ENCODE results near the gene DGUOK. TPM values are rescaled to one million over a fixed set of nuclear protein-coding genes. Genes with fewer than 3 reads are reported as not detected.
A peak's percentile ranks its signal among the peaks of the same experiment; 100 is the strongest.

The DGUOK gene
- total and polyA plus RNA-seq, 2 experiments from 2014 or later, result 50.9 to 116 TPM

DNA sequence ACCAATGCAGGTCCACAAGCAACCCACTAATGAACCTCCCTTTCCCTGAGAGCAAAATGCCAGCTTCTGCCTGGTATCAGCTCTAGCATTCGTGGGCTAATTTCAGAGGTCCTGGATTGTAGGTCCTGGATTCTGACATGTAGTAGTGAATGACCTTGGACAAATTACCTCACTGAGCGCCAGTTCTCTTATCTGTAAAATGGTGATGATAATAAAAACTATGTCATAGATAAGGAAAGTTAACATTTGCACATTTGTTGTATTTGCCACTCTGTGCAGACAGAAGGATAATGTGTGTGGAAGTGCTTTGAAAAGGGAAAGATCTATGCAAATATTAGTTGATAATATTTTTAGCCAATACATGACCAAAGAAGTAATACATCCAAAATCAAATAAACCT, 53.9 kb downstream of the DGUOK start:
- Histone ChIP-seq H3F3A (ENCODE audit: insufficient read depth) (peaks cover 30% of the 10 kb centered on the region), H4K20me1 (ENCODE audit: insufficient read depth) (no peaks in the 10 kb centered on the region), H3K4me2 (ENCODE audit: unreplicated experiment) (no peak overlapping the region), H2AFZ (no peak overlapping the region), H3K27ac (no peak overlapping the region), H3K4me1 (ENCODE audit: insufficient read depth) (peaks cover 31% of the 10 kb centered on the region), H3K79me2 (ENCODE audit: insufficient read depth) (no peaks in the 10 kb centered on the region), H3K9ac (no peak overlapping the region), H3K36me3 (ENCODE audit: low read depth) (no peaks in the 10 kb centered on the region), H3K27me3 (replicated peaks; ENCODE audit: insufficient read depth) (no peaks in the 10 kb centered on the region), H3K4me3 (peak overlapping the region; percentile 68), H3K9me3 (ENCODE audit: low read depth) (no peaks in the 10 kb centered on the region), H3K9me2 (ENCODE audit: insufficient read depth) (no peaks in the 10 kb centered on the region)
- TF ChIP-seq EZH2 (IDR thresholded peaks at IDR 0.05; ENCODE audit: insufficient read depth, poor library complexity, severe bottlenecking), result no peak
- in situ Hi-C loops (cut with MboI), result no loop called here
- 93 to 98% methylated on average over 2 of the region's 2 CpGs for WGBS, 2 experiments (ENCODE audit: low coverage in 1 of 2, low lambda C conversion rate in 2 of 2, missing lambda C conversion rate in 2 of 2)
- DNase-seq, result no peak

DNA sequence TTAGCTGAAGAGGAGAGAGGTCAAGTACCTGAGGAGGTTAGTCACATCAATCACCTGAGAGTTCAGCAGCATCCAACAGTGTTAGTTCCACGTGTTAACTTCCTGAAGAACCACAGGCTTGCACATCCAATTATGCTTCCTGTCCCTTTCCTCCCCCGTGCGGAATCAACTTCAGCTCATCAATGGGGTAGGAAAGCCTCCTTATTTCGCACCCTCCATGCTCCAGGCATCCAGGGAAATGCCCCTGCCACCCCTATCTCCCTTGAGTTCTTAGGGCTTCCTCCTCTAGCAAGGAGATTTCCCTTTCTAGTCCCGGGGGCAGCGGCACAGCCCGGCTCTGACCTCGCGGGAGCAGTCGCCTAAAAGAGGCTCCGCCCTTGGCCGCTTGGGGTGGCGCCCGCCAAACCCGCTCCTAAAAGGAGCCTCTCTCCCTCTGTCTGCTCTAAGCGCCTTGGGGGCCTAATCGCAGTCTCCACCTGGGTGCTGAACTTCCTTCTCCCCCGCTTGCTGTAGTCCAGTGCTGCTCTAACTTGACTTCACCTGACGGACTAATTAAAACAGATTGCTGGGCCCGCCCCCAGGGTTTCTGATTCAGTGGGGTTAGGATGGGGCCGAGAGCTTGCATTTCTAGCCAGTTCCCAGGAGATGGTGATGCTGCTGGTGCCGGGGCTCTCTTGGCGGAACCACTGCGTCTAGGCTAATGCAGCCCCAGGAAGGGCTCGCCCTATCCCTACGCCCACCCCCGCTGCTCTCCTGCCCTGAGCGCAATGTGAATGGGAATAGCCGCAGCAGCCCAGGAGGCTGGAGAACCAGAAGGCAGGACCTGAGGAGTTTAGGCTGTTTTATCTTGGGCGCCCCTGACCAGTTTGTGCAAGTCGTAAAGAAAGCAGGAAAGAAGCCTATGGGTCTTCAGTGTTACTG, 54.7 kb downstream of the DGUOK start:
- Histone ChIP-seq H3K9me3 (ENCODE audit: low read depth) (no peaks in the 10 kb centered on the region), H3K79me2 (ENCODE audit: insufficient read depth) (no peaks in the 10 kb centered on the region), H3K4me1 (ENCODE audit: insufficient read depth) (peaks cover 31% of the 10 kb centered on the region), H3K27ac (peak overlapping the region; percentile 26), H3K36me3 (ENCODE audit: low read depth) (no peaks in the 10 kb centered on the region), H3K4me2 (ENCODE audit: unreplicated experiment) (peak overlapping the region; percentile 86), H3F3A (ENCODE audit: insufficient read depth) (peaks cover 30% of the 10 kb centered on the region), H2AFZ (peak overlapping the region; percentile 84), H4K20me1 (ENCODE audit: insufficient read depth) (no peaks in the 10 kb centered on the region), H3K9ac (peak overlapping the region; percentile 44), H3K4me3 (peak overlapping the region; percentile 68), H3K27me3 (replicated peaks; ENCODE audit: insufficient read depth) (no peaks in the 10 kb centered on the region), H3K9me2 (ENCODE audit: insufficient read depth) (no peaks in the 10 kb centered on the region)
- WGBS, 2 experiments (ENCODE audit: low coverage in 1 of 2, low lambda C conversion rate in 2 of 2, missing lambda C conversion rate in 2 of 2), result 6 to 7% methylated on average over 30 to 31 of the region's 31 CpGs
- in situ Hi-C loops (cut with MboI), result no loop called here
- peak; percentile 67 for DNase-seq
- TF ChIP-seq EZH2 (IDR thresholded peaks at IDR 0.05; ENCODE audit: insufficient read depth, poor library complexity, severe bottlenecking) (no peak), EZH2phosphoT487 (IDR thresholded peaks at IDR 0.05; ENCODE audit: insufficient read depth, low read depth) (no peak)

DNA sequence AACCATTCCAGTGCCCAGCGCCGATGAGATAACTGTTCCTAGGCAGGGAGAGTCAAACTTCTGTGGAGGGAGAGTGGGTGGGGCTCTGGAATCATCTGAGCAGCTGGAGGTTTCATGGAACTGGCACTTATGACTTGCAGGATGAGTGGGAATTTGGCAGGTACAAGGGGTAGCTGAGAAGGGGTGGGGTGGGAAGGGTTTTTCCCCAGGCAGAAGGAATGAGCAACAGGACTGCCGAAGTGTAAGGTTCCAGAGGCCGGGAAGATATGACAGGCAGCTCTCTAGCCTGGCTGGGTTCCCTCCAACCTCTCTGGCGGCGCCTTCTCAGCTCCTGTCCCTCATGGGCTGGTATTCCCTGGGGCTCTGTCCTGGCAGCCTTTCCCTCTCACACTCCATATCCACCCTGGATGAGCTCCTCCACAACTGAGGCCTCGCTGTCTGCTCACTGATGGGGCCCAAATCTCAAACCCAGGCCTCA, 55.5 kb downstream of the DGUOK start:
- Histone ChIP-seq H3F3A (ENCODE audit: insufficient read depth) (peaks cover 30% of the 10 kb centered on the region), H4K20me1 (ENCODE audit: insufficient read depth) (no peaks in the 10 kb centered on the region), H3K36me3 (ENCODE audit: low read depth) (no peaks in the 10 kb centered on the region), H2AFZ (peak overlapping the region; percentile 84), H3K4me3 (peak overlapping the region; percentile 68), H3K79me2 (ENCODE audit: insufficient read depth) (no peaks in the 10 kb centered on the region), H3K27me3 (replicated peaks; ENCODE audit: insufficient read depth) (no peaks in the 10 kb centered on the region), H3K27ac (peak overlapping the region; percentile 26), H3K9ac (no peak overlapping the region; the same call in 1 of the 2 replicates), H3K4me1 (ENCODE audit: insufficient read depth) (peaks cover 31% of the 10 kb centered on the region), H3K9me3 (ENCODE audit: low read depth) (no peaks in the 10 kb centered on the region), H3K9me2 (ENCODE audit: insufficient read depth) (no peaks in the 10 kb centered on the region), H3K4me2 (ENCODE audit: unreplicated experiment) (peak overlapping the region; percentile 86)
- DNase-seq, result peak; percentile 88
- TF ChIP-seq EZH2 (IDR thresholded peaks at IDR 0.05; ENCODE audit: insufficient read depth, poor library complexity, severe bottlenecking) (no peak), EZH2phosphoT487 (IDR thresholded peaks at IDR 0.05; ENCODE audit: insufficient read depth, low read depth) (no peak)
- WGBS, 2 experiments (ENCODE audit: low coverage in 1 of 2, low lambda C conversion rate in 2 of 2, missing lambda C conversion rate in 2 of 2), result 34% methylated on average over 7 of the region's 7 CpGs
- in situ Hi-C loops (cut with MboI), result no loop called here

DNA sequence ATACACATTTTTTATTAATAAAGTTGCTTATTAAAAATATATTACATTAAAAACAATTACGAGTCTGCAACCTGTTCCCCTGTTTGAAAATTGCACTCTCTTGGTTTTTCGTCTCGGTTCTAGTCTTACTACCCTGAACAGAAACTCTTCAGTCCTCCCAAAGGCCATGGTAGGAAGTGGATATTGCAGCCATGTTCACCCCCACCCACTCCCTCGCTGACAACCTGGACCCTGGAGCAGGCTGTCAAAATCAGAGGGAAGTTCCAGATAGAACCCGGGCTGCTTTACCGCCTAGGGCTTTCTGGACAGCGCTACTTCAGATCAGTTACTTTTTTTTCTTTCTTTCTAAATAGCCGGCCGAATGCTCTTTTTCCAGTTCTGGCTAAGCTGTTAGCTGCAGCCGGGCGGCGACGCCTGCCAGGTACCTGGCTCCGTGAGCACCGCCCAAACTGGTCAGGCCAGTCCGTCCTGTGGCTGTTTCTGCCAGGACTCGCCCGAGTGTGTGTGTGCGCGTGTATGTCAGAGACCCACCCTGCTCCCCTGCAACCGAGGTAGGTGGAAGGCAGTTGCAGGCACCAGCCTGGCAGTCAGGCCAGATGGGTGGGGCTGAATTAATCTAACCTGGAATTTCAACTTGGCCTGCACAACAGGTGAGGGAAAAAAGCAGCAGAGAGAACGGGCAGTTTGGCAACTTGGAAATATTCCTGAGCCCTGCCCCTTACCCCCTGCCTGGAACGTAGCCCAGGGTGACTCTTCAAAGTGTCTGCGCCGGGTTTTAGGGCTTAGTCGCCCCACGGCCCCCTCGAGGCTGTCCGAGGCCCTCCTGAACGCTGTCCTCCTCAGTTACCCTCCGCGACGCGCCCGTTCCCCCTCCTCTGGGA, 56.9 kb downstream of the DGUOK start:
- no peak overlapping the region for H3K27ac ChIP-seq
- H3K4me1 ChIP-seq (ENCODE audit: insufficient read depth), result peaks cover 31% of the 10 kb centered on the region
- no peaks in the 10 kb centered on the region for H3K27me3 ChIP-seq (replicated peaks; ENCODE audit: insufficient read depth)
- in situ Hi-C loops (cut with MboI), result no loop called here
- H3K9me2 ChIP-seq (ENCODE audit: insufficient read depth), result no peaks in the 10 kb centered on the region
- no peak overlapping the region for H3K4me2 ChIP-seq (ENCODE audit: unreplicated experiment)
- peak overlapping the region; percentile 50; the same call in 1 of the 2 replicates for H3K4me3 ChIP-seq
- TF ChIP-seq EZH2phosphoT487 (IDR thresholded peaks at IDR 0.05; ENCODE audit: insufficient read depth, low read depth) (no peak), EZH2 (IDR thresholded peaks at IDR 0.05; ENCODE audit: insufficient read depth, poor library complexity, severe bottlenecking) (no peak)
- WGBS, 2 experiments (ENCODE audit: low coverage in 1 of 2, low lambda C conversion rate in 2 of 2, missing lambda C conversion rate in 2 of 2), result 64 to 66% methylated on average over 34 to 35 of the region's 35 CpGs
- peaks cover 30% of the 10 kb centered on the region for H3F3A ChIP-seq (ENCODE audit: insufficient read depth)
- 0 out of 2 replicates have a peak overlapping the region, but pooled peaks have one; percentile 40 for H2AFZ ChIP-seq
- no peaks in the 10 kb centered on the region for H4K20me1 ChIP-seq (ENCODE audit: insufficient read depth)
- no peaks in the 10 kb centered on the region for H3K9me3 ChIP-seq (ENCODE audit: low read depth)
- peaks cover 3% of the 10 kb centered on the region; the same call in 1 of the 2 replicates for H3K79me2 ChIP-seq (ENCODE audit: insufficient read depth)
- no peaks in the 10 kb centered on the region for H3K36me3 ChIP-seq (ENCODE audit: low read depth)
- no peak overlapping the region for H3K9ac ChIP-seq
- DNase-seq, result no peak
